ENCODE results near the gene CHI3L2. TPM values are rescaled to one million over a fixed set of nuclear protein-coding genes. Genes with fewer than 3 reads are reported as not detected.

Gene CHI3L2
- total and polyA plus RNA-seq, 2 of the 4 experiments (the other 2 are of a cell fraction) = 0.18 to 0.19 TPM

GRCh38 chr1:111214074-111214801 is 13.3 kb upstream of the CHI3L2 start:
- H3K23ac ChIP-seq (ENCODE audit: low read depth, low read length) = peak overlapping the region; percentile 56; the same call in 1 of the 2 replicates
- peak overlapping the region; percentile 62; the same call in 1 of the 2 replicates for H2AK5ac ChIP-seq (ENCODE audit: low read depth, low read length)
- peak overlapping the region; percentile 100 for H4K5ac ChIP-seq (ENCODE audit: low read depth, low read length)
- peaks cover 2% of the 10 kb centered on the region for H3K4me1 ChIP-seq (ENCODE audit: control insufficient read depth, insufficient read depth, low read length)
- peak overlapping the region; percentile 74 for H2AK9ac ChIP-seq (replicated peaks; ENCODE audit: low read depth, low read length, poor library complexity)
- ChIA-PET CTCF (interaction anchor here (0.5 to 2.1 kb wide), 3 partner anchors 9 to 422 kb away, joined by 3 to 5 read pairs (median 5); no protein-coding TSS in a partner anchor), POLR2A (ENCODE audit: unreplicated experiment) (interaction anchor here (0.7 kb wide), 1 partner anchor 680 kb away, joined by 13 read pairs; no protein-coding TSS in a partner anchor)
- H2BK20ac ChIP-seq (ENCODE audit: low read depth, low read length) = peak overlapping the region; percentile 92
- peak overlapping the region; percentile 89 for H3K14ac ChIP-seq (replicated peaks; ENCODE audit: low read depth, low read length)
- dilution Hi-C loops (cut with HindIII; ENCODE audit: low sequenced_read_pairs, unreplicated experiment) = no loop called here
- intact Hi-C loops (cut with micrococcal nuclease) = no loop called here
- H2BK5ac ChIP-seq (ENCODE audit: low read depth, low read length, poor library complexity, severe bottlenecking) = peak overlapping the region; percentile 88
- no TSS peak for BruUV-seq (replicated peaks)
- H4K20me1 ChIP-seq (ENCODE audit: insufficient read depth, low read length) = no peaks in the 10 kb centered on the region
- H3K56ac ChIP-seq (ENCODE audit: extremely low read depth, insufficient read depth, low read length) = no peak overlapping the region
- H3K79me1 ChIP-seq (ENCODE audit: low read depth in 1 of 2, low read length in 2 of 2) = no peaks in the 10 kb centered on the region
- WGBS, 2 experiments (ENCODE audit: extremely low coverage in 2 of 2, insufficient read length in 1 of 2) = 78% methylated on average over 4 of the region's 6 CpGs; no CpG with 5 or more reads in 1 of the 2 experiments
- in situ Hi-C loops (cut with MboI; ENCODE audit: low sequenced_read_pairs) = no loop called here
- H2AFZ ChIP-seq (replicated peaks; ENCODE audit: low read length, poor library complexity) = no peak overlapping the region
- peak; percentile 13 for DNase-seq
- H3K27ac ChIP-seq (ENCODE audit: insufficient read depth, low read length) = no peak overlapping the region; the same call in 1 of the 2 replicates
- H3K9me3 ChIP-seq (ENCODE audit: control insufficient read depth, insufficient read depth, low read length) = no peaks in the 10 kb centered on the region
- peak overlapping the region; percentile 99 for H3K18ac ChIP-seq (ENCODE audit: low read depth, low read length)
- no peaks in the 10 kb centered on the region for H3K36me3 ChIP-seq (ENCODE audit: control insufficient read depth, insufficient read depth, low read length)
- peak overlapping the region; percentile 94 for H2BK120ac ChIP-seq (ENCODE audit: low read depth, low read length)
- H3K27me3 ChIP-seq (ENCODE audit: control insufficient read depth, insufficient read depth, low read length) = no peaks in the 10 kb centered on the region; the same call in none of the 2 replicates
- H4K91ac ChIP-seq (ENCODE audit: insufficient read depth, low read depth, low read length) = peak overlapping the region; percentile 74
- H3K9me1 ChIP-seq (ENCODE audit: insufficient read depth, low read length) = no peaks in the 10 kb centered on the region
- ATAC-seq (ENCODE audit: low read depth) = no peak; the same call in 1 of the 2 replicates
- peak overlapping the region; percentile 80; the same call in 1 of the 2 replicates for H3K4ac ChIP-seq (ENCODE audit: low read depth, low read length)
- no peak overlapping the region for H3K9ac ChIP-seq (ENCODE audit: low read depth, low read length)
- peak overlapping the region; percentile 74; the same call in 1 of the 3 replicates for H2BK15ac ChIP-seq (ENCODE audit: low read depth, low read length)
- no peak overlapping the region for H3K4me2 ChIP-seq (ENCODE audit: low read depth, low read length)
- H3K4me3 ChIP-seq (ENCODE audit: insufficient read depth, low read depth, low read length) = no peak overlapping the region
- H4K8ac ChIP-seq (ENCODE audit: low read depth in 2 of 2, low read length in 2 of 2) = peak overlapping the region; percentile 74 to 91; a peak in 3 of 4 replicates
- no peak for TF ChIP-seq FOS (IDR thresholded peaks at IDR 0.05; ENCODE audit: low read depth, low read length)
- TF ChIP-seq POLR2A (IDR thresholded peaks at IDR 0.05; ENCODE audit: low read depth, low read length) = no peak
- TF ChIP-seq ELK1 (IDR thresholded peaks at IDR 0.05; ENCODE audit: borderline replicate concordance, low read depth, low read length) = no peak
- TF ChIP-seq RCOR1 (IDR thresholded peaks at IDR 0.05; ENCODE audit: insufficient replicate concordance, low read length) = no peak
- TF ChIP-seq CEBPB (IDR thresholded peaks at IDR 0.05; ENCODE audit: low read depth, low read length) = no peak
- no peak for TF ChIP-seq RAD21 (IDR thresholded peaks at IDR 0.05; ENCODE audit: low read length)
- no peak for TF ChIP-seq MXI1 (IDR thresholded peaks at IDR 0.05; ENCODE audit: borderline replicate concordance, low read depth, low read length)
- TF ChIP-seq SMC3 (IDR thresholded peaks at IDR 0.05; ENCODE audit: low read depth, low read length) = no peak
- no peak for TF ChIP-seq USF2 (IDR thresholded peaks at IDR 0.05; ENCODE audit: low read depth, low read length)
- TF ChIP-seq CHD1 (IDR thresholded peaks at IDR 0.05; ENCODE audit: low read depth, low read length) = no peak
- TF ChIP-seq MAFK (IDR thresholded peaks at IDR 0.05; ENCODE audit: low read depth, low read length) = no peak
- no peak for TF ChIP-seq RFX5 (IDR thresholded peaks at IDR 0.05; ENCODE audit: low read depth, low read length)
- no peak for TF ChIP-seq NFE2L2 (IDR thresholded peaks at IDR 0.05; ENCODE audit: low read depth, low read length)
- no peak for TF ChIP-seq MAZ (IDR thresholded peaks at IDR 0.05; ENCODE audit: borderline replicate concordance, low read depth, low read length)
